ENCODE measurements around the gene KLF3.

DNA sequence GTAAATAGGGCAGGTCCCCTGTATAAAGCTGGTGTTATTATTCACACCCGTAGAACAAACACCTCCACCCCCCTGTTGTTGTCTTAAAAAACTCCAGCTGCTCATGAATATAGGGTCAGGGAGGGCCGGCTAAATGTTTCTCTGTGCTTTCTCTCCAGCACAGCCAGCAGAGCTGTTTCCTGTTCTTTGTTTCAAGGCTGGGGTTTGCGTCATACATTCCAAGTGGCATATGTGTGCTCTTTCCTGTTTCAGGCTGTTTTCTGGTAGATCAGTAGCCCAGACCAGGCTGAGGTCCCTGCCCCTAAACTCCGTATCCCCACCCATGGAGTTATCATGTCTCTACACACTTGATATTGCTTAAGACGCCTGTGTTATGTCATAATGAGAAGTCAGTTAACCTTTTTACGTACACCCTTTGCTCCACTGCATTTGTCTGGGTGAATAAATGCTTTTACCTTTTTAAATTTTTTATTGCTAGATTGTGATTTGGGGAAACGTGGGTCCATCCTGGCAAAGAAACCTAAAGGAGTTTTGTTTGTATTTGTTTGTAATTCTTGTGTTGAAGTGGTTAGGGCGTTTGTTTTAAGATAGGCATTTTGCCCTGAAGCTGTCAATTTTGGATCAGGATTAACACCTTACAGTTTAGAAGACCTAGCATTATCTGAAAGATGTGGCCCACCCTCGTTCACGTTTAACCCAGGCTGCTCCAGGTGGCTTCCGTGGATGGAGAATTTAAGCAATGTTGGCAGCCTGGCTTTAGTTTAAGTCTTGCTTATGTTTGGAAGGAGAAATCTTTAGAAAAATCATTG lies 3.3 kb downstream of the KLF3 start:
- TF ChIP-seq, protein P1, sequence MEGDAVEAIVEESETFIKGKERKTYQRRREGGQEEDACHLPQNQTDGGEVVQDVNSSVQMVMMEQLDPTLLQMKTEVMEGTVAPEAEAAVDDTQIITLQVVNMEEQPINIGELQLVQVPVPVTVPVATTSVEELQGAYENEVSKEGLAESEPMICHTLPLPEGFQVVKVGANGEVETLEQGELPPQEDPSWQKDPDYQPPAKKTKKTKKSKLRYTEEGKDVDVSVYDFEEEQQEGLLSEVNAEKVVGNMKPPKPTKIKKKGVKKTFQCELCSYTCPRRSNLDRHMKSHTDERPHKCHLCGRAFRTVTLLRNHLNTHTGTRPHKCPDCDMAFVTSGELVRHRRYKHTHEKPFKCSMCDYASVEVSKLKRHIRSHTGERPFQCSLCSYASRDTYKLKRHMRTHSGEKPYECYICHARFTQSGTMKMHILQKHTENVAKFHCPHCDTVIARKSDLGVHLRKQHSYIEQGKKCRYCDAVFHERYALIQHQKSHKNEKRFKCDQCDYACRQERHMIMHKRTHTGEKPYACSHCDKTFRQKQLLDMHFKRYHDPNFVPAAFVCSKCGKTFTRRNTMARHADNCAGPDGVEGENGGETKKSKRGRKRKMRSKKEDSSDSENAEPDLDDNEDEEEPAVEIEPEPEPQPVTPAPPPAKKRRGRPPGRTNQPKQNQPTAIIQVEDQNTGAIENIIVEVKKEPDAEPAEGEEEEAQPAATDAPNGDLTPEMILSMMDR (IDR thresholded peaks at IDR 0.05): no peak
- TF ChIP-seq POLR2A (IDR thresholded peaks at IDR 0.05): peak; percentile 87 to 96 (median 95)
